ENCODE data around the gene SIPA1L3.

Gene SIPA1L3

GRCh38 chr19:38196245-38196837 is 289.3 kb downstream of the SIPA1L3 start:
- no peak for FAIRE-seq

DNA sequence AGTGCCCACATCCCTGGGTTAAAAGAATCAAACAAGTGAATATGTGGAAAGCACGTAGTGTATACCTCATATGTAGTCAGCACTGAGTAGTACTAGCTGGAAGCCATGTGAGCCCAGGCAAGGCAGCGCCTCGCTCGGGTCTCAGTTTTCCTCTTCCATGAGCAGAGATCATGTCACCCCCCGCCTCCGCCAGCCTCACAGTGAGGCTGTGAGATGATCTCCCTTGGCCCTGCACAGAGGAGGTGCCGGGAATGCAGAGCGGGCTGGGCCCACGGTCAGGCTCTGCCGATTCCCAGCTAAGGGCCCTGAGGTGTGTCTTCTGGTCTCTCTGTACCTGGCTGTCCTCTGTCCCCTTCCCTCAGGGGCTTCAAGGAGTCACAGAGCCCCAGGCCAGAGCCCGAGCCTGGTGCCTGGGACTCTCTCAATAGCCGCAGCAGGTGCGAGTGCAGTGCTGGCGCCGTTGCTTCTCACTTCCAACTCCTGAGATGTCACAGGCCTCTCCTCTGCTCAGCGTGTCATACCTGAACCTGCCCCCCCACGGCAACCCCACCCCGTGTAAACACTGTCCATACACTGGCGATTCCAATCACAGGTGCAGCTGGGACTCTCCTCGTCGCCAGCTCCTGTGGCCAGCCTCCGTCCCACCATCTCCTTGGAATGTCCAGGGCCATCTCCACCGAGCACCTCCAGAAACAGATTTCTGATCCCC is 290.1 kb downstream of the SIPA1L3 start:
- no peak for FAIRE-seq

- FAIRE-seq, result no peak
Observed at GRCh38 chr19:38197937-38198704, 291.1 kb downstream of the SIPA1L3 start.

GRCh38 chr19:38199340-38199739 is 292.3 kb downstream of the SIPA1L3 start:
- FAIRE-seq, result no peak

- FAIRE-seq, result no peak
Observed at GRCh38 chr19:38201731-38202130, 294.7 kb downstream of the SIPA1L3 start.

GRCh38 chr19:38202504-38202903 is 295.5 kb downstream of the SIPA1L3 start:
- FAIRE-seq, result no peak

- FAIRE-seq, result no peak
Observed at GRCh38 chr19:38203197-38203596, 296.2 kb downstream of the SIPA1L3 start.

DNA sequence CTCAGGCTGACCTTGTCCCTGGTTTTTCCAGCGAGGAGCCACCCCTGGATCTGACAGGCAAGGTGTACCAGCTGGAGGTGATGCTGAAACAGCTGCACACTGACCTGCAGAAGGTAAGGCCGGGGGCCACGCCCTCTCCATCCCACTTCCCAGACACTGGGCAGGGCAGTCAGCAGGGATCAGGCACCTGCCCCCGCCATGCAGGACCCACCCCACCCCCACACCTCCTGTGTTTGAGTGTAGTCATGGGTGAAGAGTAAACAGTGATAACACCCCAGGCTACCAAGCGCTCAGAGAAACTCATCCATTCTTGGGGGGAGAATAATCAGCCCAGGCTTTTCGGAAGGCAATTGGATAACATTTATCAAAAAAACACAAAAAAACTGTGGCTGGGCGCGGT is 297.1 kb downstream of the SIPA1L3 start:
- no peak for FAIRE-seq

DNA sequence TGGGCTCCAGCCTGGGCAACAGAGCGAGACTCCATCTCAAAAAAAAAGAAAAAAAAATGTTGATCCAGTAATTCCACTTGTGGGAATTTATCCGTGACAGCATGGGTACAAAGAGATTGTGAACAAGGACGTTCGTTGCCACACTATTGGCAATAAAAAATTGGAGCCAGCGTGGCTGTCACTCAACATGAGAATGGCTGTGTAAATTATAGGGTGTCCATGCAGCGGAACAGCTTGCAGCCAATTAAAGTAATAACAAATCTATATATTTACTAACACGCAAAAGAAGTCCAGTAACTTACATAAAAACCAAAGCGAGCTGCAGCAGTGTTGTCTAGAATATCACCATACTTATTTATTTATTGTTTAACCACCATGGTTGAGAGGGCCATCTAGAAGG is 297.7 kb downstream of the SIPA1L3 start:
- FAIRE-seq, result no peak

GRCh38 chr19:38206006-38206745 is 299.2 kb downstream of the SIPA1L3 start:
- FAIRE-seq, result no peak

GRCh38 chr19:38206928-38207327 is 299.9 kb downstream of the SIPA1L3 start:
- FAIRE-seq, result no peak

DNA sequence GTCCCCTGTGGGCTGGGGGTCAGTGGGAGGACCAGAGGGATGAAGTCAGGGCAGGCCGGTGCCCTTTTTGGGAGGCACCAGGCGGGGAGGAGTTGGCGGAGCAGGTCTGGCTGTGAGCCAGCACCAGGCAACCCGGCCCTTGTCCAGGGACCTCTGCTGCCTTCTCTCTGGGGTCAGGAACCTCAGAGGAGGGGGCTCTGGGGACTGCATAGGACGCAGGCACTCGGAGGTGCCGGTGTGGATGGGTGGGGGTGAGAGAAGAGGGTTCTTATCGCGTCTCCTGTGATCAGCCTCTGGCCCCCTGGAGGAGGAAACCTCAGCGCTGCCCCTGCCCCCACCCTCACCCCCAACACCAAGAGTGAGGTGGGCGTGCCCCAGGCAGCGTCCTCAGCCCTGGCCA is 300.5 kb downstream of the SIPA1L3 start:
- FAIRE-seq, result no peak

GRCh38 chr19:38208571-38208970 is 301.6 kb downstream of the SIPA1L3 start:
- FAIRE-seq, result no peak

DNA sequence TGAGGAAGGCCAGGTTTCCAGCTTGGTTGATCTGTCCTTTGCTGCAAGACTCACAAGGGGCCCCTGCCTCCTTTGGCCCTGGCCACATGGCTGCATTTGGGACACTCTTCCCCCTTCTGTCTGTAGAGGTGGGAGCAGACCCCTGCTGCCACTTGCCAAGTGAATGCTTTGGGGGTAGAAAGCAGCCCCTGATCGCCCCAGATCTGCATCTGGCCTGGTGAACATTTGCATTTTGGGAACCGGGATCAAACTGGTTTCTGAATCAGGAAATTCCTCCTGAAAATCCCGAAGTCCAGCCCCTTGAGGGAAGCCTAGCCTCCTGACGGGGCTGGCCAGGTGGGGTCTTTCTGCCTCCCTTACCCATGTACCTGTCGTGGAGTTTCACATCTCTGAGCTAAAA is 302.1 kb downstream of the SIPA1L3 start:
- FAIRE-seq, result no peak

DNA sequence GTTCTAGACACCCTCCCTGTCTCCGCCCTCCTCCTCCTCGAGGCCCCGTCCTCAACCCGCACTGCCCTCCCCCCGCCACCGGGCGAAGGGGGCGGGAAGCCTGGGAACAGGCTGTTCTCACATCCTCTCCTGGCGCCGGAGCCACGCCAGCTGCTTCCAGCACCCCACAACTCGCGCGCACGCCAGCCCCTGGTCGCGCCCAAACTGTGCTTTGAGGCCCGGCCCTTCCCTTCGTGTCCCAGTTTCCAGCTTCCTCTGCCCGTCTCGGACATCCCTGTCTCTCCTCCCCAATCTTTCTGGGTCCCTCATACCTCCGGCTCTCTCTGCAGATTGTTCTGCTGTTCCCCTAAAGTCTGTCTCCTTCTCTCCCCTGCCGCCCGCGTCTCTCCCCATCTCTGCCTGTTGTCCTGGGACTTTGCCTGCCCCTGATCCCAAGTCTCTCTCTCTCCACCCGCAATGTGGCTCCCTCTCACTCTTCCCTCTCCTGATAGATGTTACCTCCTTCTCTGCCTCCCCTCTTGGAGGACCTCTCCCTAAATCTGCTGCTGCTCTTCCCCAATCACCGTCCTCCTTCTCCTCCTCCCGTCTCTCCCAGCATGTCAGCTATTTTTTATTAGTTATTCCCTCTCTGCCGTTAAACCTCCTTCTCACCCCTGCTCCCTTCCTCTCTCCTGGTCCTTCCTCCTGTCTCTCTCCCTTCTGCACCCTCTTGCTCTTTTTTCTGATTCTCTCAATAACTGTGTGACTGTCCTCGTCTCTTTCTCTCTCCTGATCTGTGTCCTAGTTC is 302.9 kb downstream of the SIPA1L3 start:
- FAIRE-seq, result no peak

- no peak for FAIRE-seq
Observed at GRCh38 chr19:38210458-38210987, 303.5 kb downstream of the SIPA1L3 start.

- FAIRE-seq, result no peak
Observed at GRCh38 chr19:38211151-38211591, 304.2 kb downstream of the SIPA1L3 start.

- no peak for FAIRE-seq
Observed at GRCh38 chr19:38211766-38212165, 304.8 kb downstream of the SIPA1L3 start.

GRCh38 chr19:38213469-38213868 is 306.5 kb downstream of the SIPA1L3 start:
- no peak for FAIRE-seq

DNA sequence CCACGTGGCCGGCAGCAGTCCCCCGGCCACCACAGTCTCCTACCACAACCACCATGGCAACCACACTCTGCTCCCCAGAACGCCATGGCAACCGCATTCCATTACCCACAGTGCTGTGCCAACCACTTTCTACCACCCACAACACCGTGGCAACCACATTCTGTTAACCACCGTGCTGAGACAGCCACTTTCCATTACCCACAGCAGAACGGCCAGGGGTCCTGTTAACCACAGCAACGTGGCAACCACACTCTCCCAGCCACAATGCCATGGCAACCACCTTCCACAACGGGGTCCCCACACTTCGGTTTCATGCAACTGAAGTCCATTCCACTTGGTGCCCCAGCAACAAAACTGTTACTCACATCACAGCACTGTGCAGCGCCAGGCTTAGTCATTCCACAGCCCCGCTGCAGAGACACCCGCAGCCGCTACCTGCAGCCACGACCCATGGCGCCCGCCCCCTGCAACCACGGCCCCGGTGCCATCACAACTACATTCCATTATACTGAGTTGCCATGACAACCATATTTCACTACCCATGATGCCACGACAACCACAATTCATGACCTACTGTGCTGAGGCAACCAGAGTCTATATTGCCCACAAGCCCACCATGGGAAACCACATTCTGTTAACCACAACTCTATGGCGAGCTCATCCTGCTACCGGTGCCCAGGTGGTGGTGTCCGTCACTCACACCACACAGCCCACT is 307.1 kb downstream of the SIPA1L3 start:
- no peak for FAIRE-seq
